Dermis microvascular lymphatic vessel endothelial cell (primary cell): ENCODE measurements around the gene S100A13. TPM values are rescaled to one million over a fixed set of nuclear protein-coding genes. Genes with fewer than 3 reads are reported as not detected.

Experiments
- DNase-seq, 2 donors: peaks; one replicate each; pipeline versions ENCODE4 v3.0.0 to v3.0.0-alpha.2; 2010; ENCODE audit warnings: low read depth in 2 of 2
- total RNA-seq: library from RNA; depleted of rRNA; stranded (reverse); fragments of >200 nt; gene quantifications from 2 replicates; pipeline ENCODE4 v1.2.1, GENCODE V29; 2014

Gene S100A13
- total RNA-seq, 1 donor from 2014 or later: 124 TPM

GRCh38 chr1:153627715-153628626 lies 666 bp upstream of the S100A13 start, which contains the start of gene S100A1:
S100A1 (plus strand) TSS chr1:153628434; CDS start chr1:153630522, 2,088 bp downstream.
- DNase-seq: no peak

- DNase-seq: no peak
These were observed 815 bp downstream of the S100A13 start for GRCh38 chr1:153626477-153626903.

- no peak for DNase-seq
These were observed 2.2 kb downstream of the S100A13 start for GRCh38 chr1:153624965-153625611.

- DNase-seq: no peak
These were observed 4.2 kb downstream of the S100A13 start for GRCh38 chr1:153623101-153623500.

GRCh38 chr1:153619171-153619570 lies 8.1 kb downstream of the S100A13 start:
- no peak for DNase-seq

- peak in 1 of 2 donors; percentile 46 for DNase-seq
These were observed 9.6 kb downstream of the S100A13 start for GRCh38 chr1:153617663-153618062.

- no peak for DNase-seq
These were observed 10.4 kb downstream of the S100A13 start for GRCh38 chr1:153616917-153617311.

GRCh38 chr1:153616144-153616916 lies 11.0 kb downstream of the S100A13 start, which contains the start of gene S100A14:
S100A14 (minus strand) TSS chr1:153616325; CDS start chr1:153615858, 467 bp downstream.
- no peak for DNase-seq

- no peak for DNase-seq
These were observed 11.9 kb downstream of the S100A13 start for GRCh38 chr1:153615406-153615805.

- no peak for DNase-seq
These were observed 12.4 kb downstream of the S100A13 start for GRCh38 chr1:153614906-153615305.

- no peak for DNase-seq
These were observed 13.0 kb downstream of the S100A13 start for GRCh38 chr1:153614189-153614900.

GRCh38 chr1:153613406-153613805 lies 13.9 kb downstream of the S100A13 start:
- no peak for DNase-seq

GRCh38 chr1:153612755-153613331 lies 14.5 kb downstream of the S100A13 start, which contains the start of gene S100A16:
S100A16 (minus strand) TSS chr1:153613137; CDS start chr1:153608151, 4,986 bp downstream.
- no peak for DNase-seq

GRCh38 chr1:153612111-153612754 lies 15.1 kb downstream of the S100A13 start:
- no peak for DNase-seq

- DNase-seq: no peak
These were observed 15.9 kb downstream of the S100A13 start for GRCh38 chr1:153611356-153611755.

- no peak for DNase-seq
These were observed 16.4 kb downstream of the S100A13 start for GRCh38 chr1:153610811-153611301.

- DNase-seq: peak in 1 of 2 donors; percentile 52
These were observed 17.0 kb downstream of the S100A13 start for GRCh38 chr1:153610334-153610733.

- peak in 1 of 2 donors; percentile 24 for DNase-seq
These were observed 17.8 kb downstream of the S100A13 start for GRCh38 chr1:153609585-153609907.

GRCh38 chr1:153608742-153609584 lies 18.3 kb downstream of the S100A13 start:
- DNase-seq: peak; percentile 98 to 99
